A204.1 (cell line): ENCODE measurements around the gene NOS1AP.

ENCODE experiments used
- FAIRE-seq: peaks from 2 replicates; lab custom pipeline; 2012; peaks lifted over from hg19 to GRCh38; lab: Jason Lieb, UNC

The NOS1AP gene

GRCh38 chr1:162367772-162368171 lies 298.3 kb downstream of the NOS1AP start:
- no peak for FAIRE-seq

GRCh38 chr1:162368451-162368850 lies 299.0 kb downstream of the NOS1AP start:
- FAIRE-seq, result no peak

GRCh38 chr1:162369571-162369970 lies 300.1 kb downstream of the NOS1AP start:
- FAIRE-seq, result no peak

GRCh38 chr1:162370161-162370560 lies 300.7 kb downstream of the NOS1AP start:
- no peak for FAIRE-seq

- FAIRE-seq, result no peak
Measured at GRCh38 chr1:162370721-162371120, 301.2 kb downstream of the NOS1AP start.

GRCh38 chr1:162371611-162372010 lies 302.1 kb downstream of the NOS1AP start:
- no peak for FAIRE-seq

- FAIRE-seq, result no peak
Measured at GRCh38 chr1:162372159-162373071, 302.9 kb downstream of the NOS1AP start.

- no peak for FAIRE-seq
Measured at GRCh38 chr1:162373072-162373427, 303.6 kb downstream of the NOS1AP start.

- FAIRE-seq, result no peak
Measured at GRCh38 chr1:162373541-162374260, 304.2 kb downstream of the NOS1AP start.

- no peak for FAIRE-seq
Measured at GRCh38 chr1:162374406-162374805, 304.9 kb downstream of the NOS1AP start.

GRCh38 chr1:162375463-162375862 lies 306.0 kb downstream of the NOS1AP start:
- no peak for FAIRE-seq

GRCh38 chr1:162376691-162377090 lies 307.2 kb downstream of the NOS1AP start, which contains the start of gene SPATA46:
TSS of gene SPATA46 (minus strand) at chr1:162376854. CDS start at chr1:162376790, 64 bp downstream.
- FAIRE-seq, result no peak

GRCh38 chr1:162380061-162380846 lies 310.8 kb downstream of the NOS1AP start:
- no peak for FAIRE-seq

GRCh38 chr1:162381383-162381782 lies 311.9 kb downstream of the NOS1AP start, which contains the start of gene C1orf226:
TSS of gene C1orf226 (plus strand) at chr1:162381728. CDS start at chr1:162381902, 174 bp downstream.
- FAIRE-seq, result no peak

GRCh38 chr1:162381941-162382750 lies 312.7 kb downstream of the NOS1AP start:
- FAIRE-seq, result no peak

GRCh38 chr1:162383091-162383490 lies 313.6 kb downstream of the NOS1AP start:
- no peak for FAIRE-seq

- FAIRE-seq, result no peak
Measured at GRCh38 chr1:162383516-162383915, 314.0 kb downstream of the NOS1AP start.

GRCh38 chr1:162384116-162384515 lies 314.6 kb downstream of the NOS1AP start:
- FAIRE-seq, result no peak

- FAIRE-seq, result no peak
Measured at GRCh38 chr1:162384601-162385279, 315.2 kb downstream of the NOS1AP start.

GRCh38 chr1:162385280-162385623 lies 315.8 kb downstream of the NOS1AP start:
- no peak for FAIRE-seq

- no peak for FAIRE-seq
Measured at GRCh38 chr1:162385702-162386101, 316.2 kb downstream of the NOS1AP start.
